SKM-1 (cell line): ENCODE results near the gene HPCAL1.
"Not testable (repeated sequence)": the region's sequence is repeated elsewhere in the genome, so short reads cannot be mapped to it uniquely, and the experiment has no call there.

ENCODE experiments used
- DNase-seq: peaks from one replicate; lab custom pipeline; 2025; ENCODE audit not compliant: unreplicated experiment; lab: John Stamatoyannopoulos, UW

HPCAL1 gene

DNA sequence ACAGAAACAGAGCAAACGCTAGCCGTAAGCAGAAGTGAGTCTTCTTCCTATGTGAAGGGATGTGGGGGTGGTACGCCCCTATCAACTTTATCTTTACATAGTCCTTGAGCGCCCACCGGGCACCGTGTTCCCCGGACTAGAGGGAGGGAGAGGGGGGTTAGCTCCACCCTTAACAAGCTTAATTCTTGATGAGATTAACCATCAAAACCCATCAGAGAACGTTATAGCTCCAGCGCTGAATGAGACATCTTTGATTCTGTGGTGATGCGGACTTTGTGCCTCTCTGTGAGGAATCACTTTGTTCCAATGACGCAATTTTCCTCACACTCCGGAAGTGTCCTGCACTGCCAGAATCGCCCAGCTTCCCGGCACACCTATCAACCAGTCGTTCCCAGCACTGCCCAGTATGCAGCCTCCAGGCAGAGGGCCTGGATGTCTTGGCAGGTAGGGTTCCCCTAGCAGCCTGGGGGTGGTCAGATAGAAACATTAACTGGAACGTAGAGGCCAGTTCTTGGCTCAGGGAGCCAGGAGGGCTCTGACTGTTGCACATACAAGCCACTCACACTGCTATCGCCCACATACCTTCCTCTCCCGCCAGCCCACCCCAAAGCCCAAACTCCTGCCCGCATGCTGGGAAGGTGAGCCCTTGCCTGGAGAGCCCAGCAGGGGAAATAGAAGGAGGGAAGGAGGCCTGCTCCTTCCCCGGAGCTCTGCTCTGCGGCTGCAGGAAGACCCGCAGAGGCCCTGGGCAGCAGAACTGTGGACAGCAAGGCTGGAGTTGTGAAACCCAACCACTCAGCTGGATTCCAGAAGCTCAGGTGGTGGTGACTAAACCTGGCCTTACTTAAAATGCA lies 147.4 kb downstream of the HPCAL1 start:
- DNase-seq, result no peak

DNA sequence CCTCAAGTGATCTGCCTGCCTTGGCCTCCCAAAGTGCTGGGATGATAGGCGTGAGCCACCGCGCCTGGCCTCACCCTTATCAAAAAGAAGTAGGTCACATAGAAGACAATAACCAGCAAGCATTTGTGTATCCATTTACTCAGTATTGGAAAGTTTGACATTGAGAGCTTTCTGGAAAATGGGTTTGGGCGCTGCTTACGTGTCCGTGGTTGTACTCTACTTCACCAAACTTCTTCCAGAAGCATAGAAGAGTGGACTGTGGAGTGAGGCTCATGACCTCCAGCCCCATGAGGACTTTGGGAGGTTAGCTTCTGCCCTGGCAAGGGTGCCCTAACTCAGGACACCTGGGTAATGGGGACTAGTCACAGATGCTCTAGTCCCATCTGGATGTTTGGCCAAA lies 149.1 kb downstream of the HPCAL1 start:
- no peak for DNase-seq

DNA sequence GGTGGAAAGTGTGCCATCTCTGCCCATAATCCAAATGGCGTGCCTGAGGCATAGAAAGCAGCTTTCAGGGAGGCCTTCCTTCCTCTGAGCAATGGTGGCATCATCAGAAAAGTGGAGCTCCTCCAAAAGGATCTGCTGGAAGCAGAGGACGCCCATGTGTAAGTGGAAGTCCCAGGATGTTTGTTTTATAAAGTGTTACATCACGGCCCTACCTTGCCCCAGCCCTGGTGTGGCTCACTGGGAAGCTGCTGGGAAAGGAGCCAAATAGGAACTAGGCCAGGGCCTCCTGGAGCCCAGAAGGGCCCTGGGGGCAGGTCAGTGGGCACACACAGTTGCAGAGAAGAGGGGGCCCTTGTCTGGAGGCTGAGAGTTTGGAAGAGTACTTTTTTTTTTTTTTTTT lies 149.6 kb downstream of the HPCAL1 start:
- DNase-seq, result no peak

DNA sequence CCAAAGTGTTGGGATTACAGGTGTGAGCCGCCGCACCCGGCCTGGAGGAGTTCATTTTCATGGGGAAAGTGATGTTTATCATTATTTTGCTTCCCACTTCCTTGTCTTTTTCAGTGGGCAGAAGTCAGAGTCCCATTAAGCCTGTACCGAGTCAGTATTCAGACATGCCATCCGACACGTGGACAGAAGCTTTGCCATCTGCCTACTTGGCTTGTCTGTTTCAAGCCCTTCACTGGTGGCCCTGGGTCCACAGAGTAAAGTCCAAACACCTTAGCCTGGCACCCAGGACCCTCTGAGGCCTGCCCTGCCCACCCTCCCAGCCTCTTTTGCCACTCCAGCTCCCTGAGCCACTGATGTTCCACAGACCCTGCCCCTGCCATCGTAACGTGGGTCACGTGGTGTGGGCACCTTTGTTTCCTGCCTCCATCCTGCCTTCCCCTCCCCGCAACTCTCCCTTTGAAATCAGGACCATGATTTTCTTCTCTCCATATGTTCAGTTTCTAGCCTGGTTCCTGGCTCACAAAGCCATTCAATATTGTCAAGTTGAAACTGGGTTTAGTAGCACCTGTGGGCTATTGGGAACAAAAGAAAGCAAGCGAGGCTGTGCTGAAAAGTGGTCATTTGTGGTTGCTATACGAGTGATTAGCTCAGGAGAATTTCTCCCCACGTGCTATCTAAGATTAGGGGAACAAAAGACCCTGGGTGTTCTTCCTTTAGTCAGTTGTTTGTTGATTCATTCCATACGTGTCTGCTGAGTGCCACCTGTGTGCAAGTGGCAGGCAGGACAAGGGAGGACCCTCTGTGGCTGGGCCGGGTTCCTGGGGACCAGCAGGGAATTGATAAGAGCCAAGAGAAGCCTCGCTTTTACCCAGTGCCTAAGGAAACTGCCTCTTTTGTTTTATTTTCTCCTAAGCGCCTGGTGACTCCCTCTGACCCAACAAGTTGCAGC lies 150.5 kb downstream of the HPCAL1 start:
- no peak for DNase-seq

DNA sequence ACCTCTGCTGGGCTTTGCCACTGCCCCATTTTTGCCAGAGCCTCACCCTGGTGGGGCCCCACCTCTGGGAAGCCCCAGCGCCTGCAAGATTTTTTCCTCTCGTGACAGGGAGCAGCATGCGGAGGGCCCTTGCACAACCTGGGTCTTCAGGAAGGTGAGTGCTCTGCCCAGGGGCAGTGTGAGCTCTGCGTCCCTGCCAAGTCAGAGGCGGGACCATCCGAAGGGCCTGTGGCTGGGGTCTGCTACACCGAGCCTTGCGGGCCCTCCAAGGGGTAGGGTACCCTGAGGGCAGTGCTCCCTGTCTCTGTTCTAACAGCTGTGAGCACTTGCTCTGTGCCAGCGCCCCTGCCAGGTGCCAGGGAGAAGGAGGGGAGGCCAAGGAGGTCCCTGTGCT lies 151.2 kb downstream of the HPCAL1 start:
- DNase-seq, result no peak

DNA sequence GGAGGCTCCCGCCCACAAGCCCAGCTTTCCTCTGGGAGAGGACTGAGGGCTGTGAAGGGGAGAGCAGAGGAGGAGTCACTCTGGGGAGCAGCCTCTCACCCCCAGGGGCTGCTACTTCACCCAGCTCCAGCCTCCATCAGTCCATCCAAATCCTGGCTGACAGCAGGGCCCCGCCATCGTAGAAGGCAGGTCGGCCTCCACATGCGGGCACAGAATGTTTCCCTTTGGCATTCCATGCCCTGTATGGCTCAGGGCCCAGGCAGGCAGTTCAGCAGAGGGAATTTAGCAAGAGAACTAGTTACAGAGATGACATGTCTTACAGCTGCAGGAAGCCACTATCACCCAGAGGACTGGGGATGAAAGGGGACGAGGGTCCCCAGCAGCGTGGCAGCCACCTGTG lies 151.8 kb downstream of the HPCAL1 start:
- DNase-seq, result no peak

DNA sequence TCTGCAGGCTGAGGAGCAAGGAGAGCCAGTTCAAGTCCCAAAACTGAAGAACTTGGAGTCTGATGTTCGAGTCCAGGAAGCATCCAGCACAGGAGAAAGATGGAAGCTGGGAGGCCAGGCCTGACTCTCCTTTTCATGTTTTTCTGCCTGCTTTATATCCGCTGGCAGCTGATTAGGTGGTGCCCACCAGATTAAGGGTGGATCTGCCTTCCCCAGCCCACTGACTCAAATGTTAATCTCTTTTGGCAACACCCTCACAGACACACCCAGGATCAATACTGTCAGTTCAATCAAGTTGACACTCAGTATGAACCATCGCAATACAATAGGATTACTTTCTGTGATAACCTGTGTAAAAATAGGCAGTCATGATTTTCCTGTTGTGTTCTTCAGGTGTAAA lies 154.5 kb downstream of the HPCAL1 start:
- DNase-seq, result not testable (repeated sequence)

DNA sequence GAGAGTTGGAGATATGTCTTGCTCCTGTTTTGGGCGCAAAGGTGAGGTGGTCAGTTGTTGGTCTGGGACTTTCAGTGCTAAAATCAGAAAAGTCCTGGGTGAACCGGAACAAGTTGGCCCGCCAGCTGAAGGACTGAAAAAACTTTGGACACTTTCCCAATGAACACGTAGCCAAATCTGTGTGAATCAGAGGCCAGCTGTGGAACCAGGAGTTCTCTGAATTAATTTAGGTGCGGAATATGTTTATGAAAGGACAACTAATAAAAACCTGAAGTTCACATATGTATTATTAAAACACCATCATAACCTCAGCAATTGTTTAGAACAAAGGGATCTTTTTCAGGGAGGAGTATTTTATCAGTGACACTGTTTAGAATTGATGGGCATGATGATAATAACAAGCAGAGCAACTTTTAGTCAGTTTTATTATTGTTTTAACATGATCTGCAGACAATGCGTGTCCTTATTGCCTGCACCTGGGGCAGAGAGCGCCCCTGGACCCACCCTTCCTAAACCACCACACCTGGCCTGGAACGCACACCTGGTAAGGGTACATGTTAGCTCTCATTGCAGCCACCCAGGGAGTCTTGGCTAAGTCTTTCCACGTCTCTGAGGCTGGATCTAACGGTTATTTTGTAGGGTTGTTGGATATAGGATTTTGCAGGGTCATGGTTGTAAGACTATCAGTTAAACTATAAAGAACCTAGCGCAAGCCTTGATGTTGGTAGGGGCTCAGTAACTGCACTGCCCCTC lies 155.3 kb downstream of the HPCAL1 start:
- no peak for DNase-seq

DNA sequence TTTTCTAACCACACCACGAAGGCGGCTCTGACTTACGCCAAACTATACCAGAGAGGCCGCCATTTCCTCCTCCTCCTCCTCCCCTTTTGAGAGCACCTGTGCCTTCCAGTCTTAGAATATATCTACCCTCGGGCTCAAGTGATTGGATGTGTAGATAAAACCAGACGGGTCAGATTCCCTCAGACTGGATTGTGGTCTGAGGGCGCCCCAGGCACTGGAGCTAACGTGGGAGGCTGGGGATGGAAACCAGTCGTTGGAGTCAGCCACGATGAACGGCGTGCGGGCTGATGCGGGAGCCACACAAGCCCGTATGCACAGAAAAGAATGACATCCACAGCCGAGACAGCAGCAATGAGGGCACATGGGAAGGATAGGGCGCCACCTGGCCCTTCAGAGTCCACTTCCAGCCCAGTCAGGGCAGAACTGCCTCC lies 157.7 kb downstream of the HPCAL1 start:
- no peak for DNase-seq

DNA sequence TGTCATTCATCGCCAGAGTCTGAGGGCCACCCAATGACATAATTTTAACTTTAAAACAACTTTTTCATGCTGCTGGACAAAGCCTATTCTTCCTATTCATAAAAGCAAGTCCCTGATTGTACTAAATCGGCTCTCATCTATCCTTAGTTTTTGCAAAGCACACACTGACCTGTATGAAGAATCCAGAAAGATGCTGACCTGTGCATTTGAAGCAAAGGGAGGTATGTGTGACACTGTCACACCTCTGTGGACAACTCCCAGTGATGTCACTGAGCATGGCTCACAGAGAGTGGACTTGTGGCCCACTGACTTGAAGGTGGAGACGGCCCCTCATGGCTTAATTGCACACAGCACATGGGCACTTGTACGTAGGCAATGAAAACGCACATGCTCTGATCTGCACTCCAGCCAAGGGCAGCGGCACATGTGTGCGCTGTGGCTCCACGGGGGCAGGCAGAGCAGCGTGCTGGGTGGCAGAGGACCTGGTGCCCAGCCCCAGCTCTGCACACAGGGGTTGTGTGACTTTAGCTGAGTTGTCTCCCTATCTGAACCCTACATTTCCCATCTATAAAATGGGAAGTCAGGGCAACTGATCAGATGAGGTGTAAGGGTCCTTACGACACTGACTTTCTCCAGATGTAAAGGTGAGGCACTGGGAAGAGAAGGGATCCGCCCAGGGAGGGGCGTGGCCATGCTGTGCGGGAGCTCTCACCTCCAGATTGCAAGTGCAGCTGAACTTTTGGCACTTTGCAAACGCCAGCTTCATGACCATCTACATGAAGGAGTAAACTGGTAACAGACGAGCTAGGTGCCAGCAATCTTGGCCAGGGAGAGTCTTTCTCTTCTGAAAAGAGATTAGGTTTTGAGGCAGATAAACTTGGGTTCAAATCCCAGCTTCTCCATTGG lies 159.7 kb downstream of the HPCAL1 start:
- DNase-seq, result no peak

DNA sequence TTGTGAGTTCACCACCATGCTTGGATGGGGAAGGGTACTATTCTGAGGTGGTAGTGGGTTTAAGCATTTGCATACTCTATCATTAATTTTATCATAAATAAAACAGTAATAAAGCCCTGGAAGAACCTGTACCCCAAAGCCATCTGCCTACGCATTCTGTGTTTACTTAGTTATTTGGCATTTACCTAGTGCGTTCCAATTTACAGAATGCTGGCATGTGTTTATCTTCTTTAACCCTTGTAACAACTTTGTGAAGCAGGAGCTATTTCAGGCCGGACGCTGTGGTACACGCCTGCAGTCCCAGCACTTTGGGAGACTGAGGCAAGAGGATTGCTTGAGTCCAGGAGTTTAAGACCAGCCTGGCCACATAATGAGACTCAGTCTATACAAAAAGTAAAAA lies 163.2 kb downstream of the HPCAL1 start:
- no peak for DNase-seq

DNA sequence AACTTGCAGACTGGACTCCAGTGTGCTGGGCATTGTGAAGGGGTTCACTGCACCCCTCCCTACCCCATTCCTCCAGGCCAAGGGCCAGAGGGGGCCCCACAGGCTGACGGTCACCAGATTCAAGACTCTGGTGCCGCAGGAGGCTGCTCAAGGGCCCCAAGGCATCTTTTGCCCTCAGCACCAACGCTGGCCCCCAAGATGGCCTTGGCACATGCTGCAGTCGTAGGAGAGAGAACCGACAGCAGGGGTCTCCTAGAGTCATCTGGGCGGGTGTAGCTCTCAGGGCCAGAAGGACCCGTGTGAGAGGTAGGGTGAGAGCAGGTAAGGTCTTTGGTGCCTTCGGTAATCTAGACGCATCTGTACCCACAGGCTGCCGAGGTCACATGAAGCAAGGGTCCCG lies 164.1 kb downstream of the HPCAL1 start:
- DNase-seq, result no peak

DNA sequence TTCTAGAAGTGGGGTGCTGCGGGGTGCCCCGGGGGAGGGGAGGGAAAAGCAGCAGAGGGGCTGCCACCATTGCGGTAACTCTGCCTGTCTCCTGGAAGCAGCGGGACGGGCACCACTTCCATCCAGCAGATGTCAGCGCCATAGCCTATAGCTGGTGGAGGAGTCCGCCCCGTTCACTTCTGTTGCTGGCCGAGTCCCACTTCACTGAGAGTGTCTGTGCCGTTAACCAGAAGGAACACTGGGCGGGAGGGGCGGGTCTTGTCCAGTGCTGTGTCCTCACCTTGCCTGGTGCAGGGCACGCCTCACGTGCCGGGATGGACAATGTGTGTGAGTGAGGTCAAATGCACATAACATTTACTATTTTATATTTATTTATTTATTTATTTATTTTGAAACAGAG lies 164.7 kb downstream of the HPCAL1 start:
- no peak for DNase-seq

DNA sequence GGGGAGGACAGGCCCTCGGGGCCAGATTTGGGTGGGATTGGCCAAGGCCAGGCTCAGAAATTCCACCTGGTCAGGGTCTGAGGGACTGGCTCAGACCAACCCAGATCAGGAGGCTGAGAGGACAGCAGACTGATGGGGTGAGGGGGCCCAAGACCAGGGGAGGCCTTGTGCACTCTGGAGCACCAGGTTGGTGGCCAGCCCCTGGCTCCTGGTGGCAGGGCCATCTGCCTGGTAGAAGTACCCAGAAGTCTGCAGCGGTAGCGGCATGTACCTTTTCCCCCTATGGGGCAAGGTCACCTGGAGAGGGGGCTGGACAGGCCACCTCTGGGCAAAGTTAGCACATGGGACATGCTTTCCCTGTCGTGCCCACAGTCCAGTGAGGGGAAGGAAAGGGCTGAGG lies 166.6 kb downstream of the HPCAL1 start:
- DNase-seq, result no peak

DNA sequence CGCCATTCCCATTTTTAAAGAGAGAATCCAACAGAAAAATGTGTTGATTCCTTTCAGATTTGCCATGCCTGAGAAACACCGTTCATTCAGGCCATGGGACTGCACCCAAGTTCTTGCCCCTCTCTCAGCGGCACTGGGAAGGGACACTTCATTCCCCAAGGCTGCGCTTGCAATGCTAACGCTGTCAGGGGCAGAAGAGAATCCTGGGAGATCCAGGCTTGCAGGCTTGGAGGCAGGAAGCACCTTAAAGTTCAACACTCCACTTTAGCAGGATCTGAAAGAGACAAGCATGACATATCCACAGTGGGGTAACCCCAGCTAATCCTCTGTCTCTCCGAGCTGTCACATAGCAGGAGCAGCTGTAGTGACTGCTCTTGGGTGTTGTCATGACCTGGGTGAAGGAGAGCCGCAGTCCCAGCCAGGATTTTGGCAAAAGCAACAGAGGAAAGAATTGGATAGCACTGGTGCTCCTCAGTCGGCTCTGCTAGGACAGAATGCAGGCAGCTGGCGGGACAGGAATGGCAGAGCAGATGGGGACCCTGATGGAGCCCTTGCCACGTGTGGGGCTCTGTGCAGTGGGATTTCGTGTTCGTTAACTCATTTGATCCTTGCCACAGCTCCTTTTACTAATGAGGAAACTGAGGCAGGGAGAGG lies 167.4 kb downstream of the HPCAL1 start:
- DNase-seq, result no peak

DNA sequence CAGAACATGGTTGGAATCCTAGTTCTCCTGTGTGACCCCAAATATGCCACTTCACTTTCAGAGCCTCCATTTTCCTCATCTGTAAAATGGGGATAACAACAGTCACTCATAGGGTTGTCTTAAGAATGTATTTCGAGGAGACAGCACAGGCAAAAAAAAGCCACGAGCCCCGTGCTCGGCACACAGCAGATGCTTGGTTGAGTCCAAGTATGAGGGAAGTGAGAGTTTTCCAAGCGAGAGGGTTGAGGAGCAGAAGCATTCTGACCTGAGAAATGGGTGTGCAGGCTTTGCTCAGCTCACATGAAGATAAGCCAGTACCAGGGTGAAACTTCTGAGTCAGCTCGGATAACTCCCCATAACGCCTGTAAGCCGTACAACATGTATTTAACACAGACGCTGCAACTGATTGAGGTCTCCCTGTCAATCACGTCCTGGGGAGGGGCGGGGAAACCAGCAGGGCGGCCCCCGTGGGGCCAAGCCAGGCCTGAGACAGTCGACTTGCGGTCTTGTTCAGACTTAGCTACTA lies 168.4 kb downstream of the HPCAL1 start:
- no peak for DNase-seq

DNA sequence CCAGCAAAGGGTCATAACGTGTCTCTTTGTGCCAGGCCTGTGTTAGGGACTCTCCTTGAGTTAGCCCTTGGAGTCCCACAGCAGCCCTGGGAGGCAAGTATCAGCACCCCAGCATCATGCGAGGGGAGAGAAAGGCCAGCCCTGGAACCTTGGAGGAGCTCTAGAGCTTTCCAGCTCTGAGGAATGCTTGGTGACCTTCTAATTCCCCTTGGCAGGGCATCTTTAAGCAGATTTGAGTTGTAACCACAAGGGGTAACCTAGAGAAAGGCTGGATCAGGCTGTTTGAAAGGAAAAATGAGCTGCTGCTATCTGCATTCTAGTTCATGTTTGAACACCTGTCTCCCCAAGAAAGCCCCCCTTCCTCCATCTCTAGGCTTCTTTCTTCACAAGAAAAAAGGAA lies 169.3 kb downstream of the HPCAL1 start:
- no peak for DNase-seq

DNA sequence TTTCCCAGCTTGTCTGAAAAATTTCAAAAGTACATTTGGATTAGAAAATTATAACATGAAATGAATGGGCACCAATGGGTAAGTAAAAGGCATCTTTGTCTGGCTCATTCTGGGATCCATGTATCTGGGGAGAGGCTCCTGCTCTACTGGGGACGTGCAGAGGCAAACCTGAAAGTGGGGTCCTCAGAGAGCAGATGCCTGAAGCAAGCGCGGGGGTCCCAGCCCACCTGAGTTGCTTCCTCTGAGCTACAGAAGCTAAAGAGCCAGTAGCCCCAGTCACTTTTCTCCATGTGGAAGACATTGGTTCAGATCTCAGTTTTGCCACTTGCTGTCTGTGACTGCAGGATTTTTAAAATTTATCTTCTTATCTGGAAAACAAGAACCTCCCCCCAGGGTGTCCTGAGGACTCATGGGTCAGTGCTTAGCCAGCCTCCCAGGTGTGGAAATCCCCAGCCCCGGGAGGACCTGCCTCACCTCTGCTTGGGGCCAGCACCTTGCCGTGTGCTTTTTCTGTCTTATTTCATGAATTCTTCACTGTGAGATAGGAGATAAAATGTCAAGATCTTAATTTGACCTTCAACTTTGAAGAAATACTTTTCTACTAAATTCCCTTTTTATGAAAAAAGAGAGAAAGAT lies 170.5 kb downstream of the HPCAL1 start:
- DNase-seq, result no peak

DNA sequence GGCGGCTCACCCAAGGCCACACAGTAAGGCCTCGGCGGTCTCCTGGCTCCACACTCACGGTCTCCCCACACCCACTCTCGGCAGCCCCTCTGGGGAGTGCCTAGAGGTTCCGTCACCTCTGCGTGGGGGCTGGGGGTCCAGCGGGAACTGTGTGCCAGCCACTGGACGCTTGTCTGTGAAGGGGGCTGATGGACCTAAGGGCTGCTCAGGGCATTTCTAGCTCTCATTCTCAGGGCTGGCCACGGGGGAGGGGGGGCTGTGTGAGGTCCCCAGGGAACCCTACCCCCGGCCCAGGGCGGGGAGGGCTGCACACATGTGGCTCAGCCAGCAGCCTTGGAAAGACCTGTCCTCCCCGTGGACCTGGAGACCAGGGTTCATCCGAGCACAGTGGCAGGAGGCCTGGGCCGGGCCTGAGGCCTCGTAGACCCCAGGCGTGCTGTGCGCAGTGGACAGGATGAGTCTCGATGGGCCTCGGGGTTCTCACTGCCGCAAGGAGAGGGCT lies 172.6 kb downstream of the HPCAL1 start:
- DNase-seq, result no peak
